HL-60 (cell line): ENCODE data around the gene FRMPD4.
A peak's percentile ranks its signal among the peaks of the same experiment; 100 is the strongest.

Source experiments
- DNase-seq, 2 experiments: peaks; one replicate each; pipeline ENCODE4 v3.0.0-alpha.2; 2010 to 2020; ENCODE audit warnings: low read depth in 1 of 2, low spot score in 1 of 2
- H3K27ac ChIP-seq: fragments of 250-450 bp; sonication (Bioruptor Pico); replicated peaks from 2 replicates; pipeline ENCODE4 v1.5.1; 2020; ENCODE audit warnings: mild to moderate bottlenecking, moderate library complexity
- H3K27me3 ChIP-seq: fragments of 250-450 bp; sonication (Bioruptor Pico); 2 replicates; pipeline ENCODE4 v1.5.1; 2021; ENCODE audit warnings: mild to moderate bottlenecking, moderate library complexity; ENCODE audit not compliant: insufficient read depth, poor library complexity, severe bottlenecking
- H3K4me3 ChIP-seq: replicated peaks from 2 replicates; pipeline ENCODE4 v1.5.1; 2011; ENCODE audit warnings: mild to moderate bottlenecking, control low read depth, low read length; ENCODE audit not compliant: insufficient read depth
- CTCF ChIP-seq: IDR thresholded peaks from one replicate; pipeline ENCODE4 v1.5.1; 2011; ENCODE audit warnings: low read length, control low read depth, inconsistent platforms; ENCODE audit not compliant: insufficient read depth
- GABPA ChIP-seq: IDR thresholded peaks from 2 replicates; pipeline ENCODE4 v1.6.1; 2012; ENCODE audit warnings: low read depth
- POLR2AphosphoS5 ChIP-seq: IDR thresholded peaks from 2 replicates; pipeline ENCODE4 v1.6.1; 2012; ENCODE audit warnings: low read depth
- SPI1 ChIP-seq: IDR thresholded peaks from 2 replicates; pipeline ENCODE4 v1.6.1; 2012; ENCODE audit warnings: low read depth, mild to moderate bottlenecking, borderline replicate concordance
- TF ChIP-seq, protein P1 (sequence below): IDR thresholded peaks from 2 replicates; pipeline ENCODE4 v1.6.1; 2012; ENCODE audit warnings: low read depth; ENCODE audit not compliant: insufficient replicate concordance

FRMPD4 gene

DNA sequence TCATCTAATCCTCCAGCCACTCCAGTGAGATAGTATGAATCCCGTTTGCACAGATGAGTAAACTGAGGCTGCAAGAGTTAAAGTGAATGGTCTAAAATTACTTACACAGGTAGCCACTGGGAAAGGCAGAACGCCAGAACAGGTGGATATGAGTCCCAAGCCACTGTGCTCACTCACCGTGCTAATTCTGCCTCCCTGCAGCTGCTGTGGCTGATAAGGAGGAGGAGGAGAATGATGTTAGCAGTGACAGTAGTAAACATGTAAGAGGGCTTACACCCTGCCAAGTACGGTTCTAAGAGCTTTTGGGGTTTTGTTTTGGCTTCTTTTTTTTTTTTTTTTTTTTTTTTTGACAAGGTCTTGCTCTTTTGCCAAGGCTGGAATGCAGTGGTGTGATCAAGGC is 562.5 kb downstream of the FRMPD4 start:
- no peak overlapping the region for H3K4me3 ChIP-seq
- no peak for DNase-seq
- H3K27me3 ChIP-seq, result no peaks in the 10 kb centered on the region
- TF ChIP-seq SPI1 (no peak), GABPA (no peak), CTCF (no peak), POLR2AphosphoS5 (no peak)
- TF ChIP-seq, protein P1, sequence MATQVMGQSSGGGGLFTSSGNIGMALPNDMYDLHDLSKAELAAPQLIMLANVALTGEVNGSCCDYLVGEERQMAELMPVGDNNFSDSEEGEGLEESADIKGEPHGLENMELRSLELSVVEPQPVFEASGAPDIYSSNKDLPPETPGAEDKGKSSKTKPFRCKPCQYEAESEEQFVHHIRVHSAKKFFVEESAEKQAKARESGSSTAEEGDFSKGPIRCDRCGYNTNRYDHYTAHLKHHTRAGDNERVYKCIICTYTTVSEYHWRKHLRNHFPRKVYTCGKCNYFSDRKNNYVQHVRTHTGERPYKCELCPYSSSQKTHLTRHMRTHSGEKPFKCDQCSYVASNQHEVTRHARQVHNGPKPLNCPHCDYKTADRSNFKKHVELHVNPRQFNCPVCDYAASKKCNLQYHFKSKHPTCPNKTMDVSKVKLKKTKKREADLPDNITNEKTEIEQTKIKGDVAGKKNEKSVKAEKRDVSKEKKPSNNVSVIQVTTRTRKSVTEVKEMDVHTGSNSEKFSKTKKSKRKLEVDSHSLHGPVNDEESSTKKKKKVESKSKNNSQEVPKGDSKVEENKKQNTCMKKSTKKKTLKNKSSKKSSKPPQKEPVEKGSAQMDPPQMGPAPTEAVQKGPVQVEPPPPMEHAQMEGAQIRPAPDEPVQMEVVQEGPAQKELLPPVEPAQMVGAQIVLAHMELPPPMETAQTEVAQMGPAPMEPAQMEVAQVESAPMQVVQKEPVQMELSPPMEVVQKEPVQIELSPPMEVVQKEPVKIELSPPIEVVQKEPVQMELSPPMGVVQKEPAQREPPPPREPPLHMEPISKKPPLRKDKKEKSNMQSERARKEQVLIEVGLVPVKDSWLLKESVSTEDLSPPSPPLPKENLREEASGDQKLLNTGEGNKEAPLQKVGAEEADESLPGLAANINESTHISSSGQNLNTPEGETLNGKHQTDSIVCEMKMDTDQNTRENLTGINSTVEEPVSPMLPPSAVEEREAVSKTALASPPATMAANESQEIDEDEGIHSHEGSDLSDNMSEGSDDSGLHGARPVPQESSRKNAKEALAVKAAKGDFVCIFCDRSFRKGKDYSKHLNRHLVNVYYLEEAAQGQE, result no peak
- H3K27ac ChIP-seq, result no peak overlapping the region

GRCh38 chrX:12701628-12702027 is 563.4 kb downstream of the FRMPD4 start:
- no peak overlapping the region for H3K27ac ChIP-seq
- DNase-seq, result peak; percentile 24 to 51
- no peaks in the 10 kb centered on the region for H3K27me3 ChIP-seq
- TF ChIP-seq SPI1 (no peak), POLR2AphosphoS5 (no peak), CTCF (no peak), GABPA (no peak)
- TF ChIP-seq, protein P1, result no peak
- H3K4me3 ChIP-seq, result no peak overlapping the region

DNA sequence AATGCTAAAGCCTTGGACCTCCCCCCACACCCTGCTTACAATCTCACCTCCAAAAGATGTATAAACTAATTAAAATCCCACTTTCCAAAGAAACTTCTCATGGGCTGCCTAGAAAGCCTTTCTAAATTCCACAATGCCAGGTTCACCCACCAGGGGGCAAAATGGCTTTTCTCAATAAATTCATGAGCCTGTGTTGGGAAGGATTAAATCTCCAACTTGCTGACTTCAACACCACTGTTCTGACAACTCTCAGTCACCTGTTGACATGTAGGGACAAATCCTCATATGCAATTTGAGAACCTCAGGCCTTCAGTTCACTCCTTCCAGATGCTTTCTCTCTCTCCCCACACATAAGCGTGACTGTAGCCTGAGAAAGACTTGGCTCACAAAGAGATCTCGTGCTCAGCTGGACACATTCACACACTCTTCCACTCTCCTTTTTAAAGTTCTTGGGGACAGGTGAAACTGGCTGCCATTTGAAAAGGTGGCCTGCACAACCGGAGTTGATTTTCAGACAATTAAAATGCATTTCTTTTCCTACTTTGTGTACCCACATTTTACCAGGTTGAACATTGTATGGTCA is 564.3 kb downstream of the FRMPD4 start:
- no peaks in the 10 kb centered on the region for H3K27me3 ChIP-seq
- DNase-seq, result no peak
- TF ChIP-seq CTCF (peak; percentile 6), GABPA (no peak)
- no peak overlapping the region for H3K4me3 ChIP-seq
- H3K27ac ChIP-seq, result no peak overlapping the region

GRCh38 chrX:12704706-12705105 is 566.4 kb downstream of the FRMPD4 start:
- Histone ChIP-seq H3K27ac (no peak overlapping the region), H3K27me3 (no peaks in the 10 kb centered on the region), H3K4me3 (no peak overlapping the region)
- no peak for TF ChIP-seq POLR2AphosphoS5
- no peak for TF ChIP-seq CTCF
- TF ChIP-seq, protein P1, result no peak
- no peak for TF ChIP-seq GABPA
- TF ChIP-seq SPI1, result no peak
- no peak for DNase-seq
